ENCODE measurements around the gene CFAP77.

CFAP77 gene

GRCh38 chr9:132418726-132419363, 8.8 kb downstream of the CFAP77 start:
- no peak overlapping the region for H3K4me3 ChIP-seq (ENCODE audit: insufficient read length, low read depth)
- no peaks in the 10 kb centered on the region for H3K36me3 ChIP-seq (ENCODE audit: insufficient read depth, insufficient read length, low read length)
- H3K4me1 ChIP-seq (ENCODE audit: insufficient read depth, insufficient read length), result peaks cover 2% of the 10 kb centered on the region
- no peak for TF ChIP-seq ZNF274 (IDR thresholded peaks at IDR 0.05; ENCODE audit: low read depth, low read length)
- TF ChIP-seq YY1 (IDR thresholded peaks at IDR 0.05; ENCODE audit: insufficient read depth, insufficient read length), result no peak
- no peak for TF ChIP-seq SUZ12 (IDR thresholded peaks at IDR 0.05; ENCODE audit: extremely low read depth, insufficient read depth, insufficient read length)
- peaks cover 7% of the 10 kb centered on the region for H3K27me3 ChIP-seq (ENCODE audit: insufficient read depth, insufficient read length)
- H3K9me3 ChIP-seq (ENCODE audit: insufficient read depth, low read length), result no peaks in the 10 kb centered on the region
- DNase-seq (ENCODE audit: low read depth, low spot score), result no peak
- no peak overlapping the region for H3K9ac ChIP-seq (ENCODE audit: insufficient read length, low read depth)

- no peak overlapping the region for H3K4me3 ChIP-seq (ENCODE audit: insufficient read length, low read depth)
- H3K27me3 ChIP-seq (ENCODE audit: insufficient read depth, insufficient read length), result peaks cover 4% of the 10 kb centered on the region
- no peak overlapping the region for H3K9ac ChIP-seq (ENCODE audit: insufficient read length, low read depth)
- DNase-seq (ENCODE audit: low read depth, low spot score), result no peak
- peaks cover 3% of the 10 kb centered on the region for H3K4me1 ChIP-seq (ENCODE audit: insufficient read depth, insufficient read length)
- TF ChIP-seq YY1 (IDR thresholded peaks at IDR 0.05; ENCODE audit: insufficient read depth, insufficient read length), result no peak
- TF ChIP-seq ZNF274 (IDR thresholded peaks at IDR 0.05; ENCODE audit: low read depth, low read length), result no peak
- TF ChIP-seq SUZ12 (IDR thresholded peaks at IDR 0.05; ENCODE audit: extremely low read depth, insufficient read depth, insufficient read length), result no peak
- H3K9me3 ChIP-seq (ENCODE audit: insufficient read depth, low read length), result no peaks in the 10 kb centered on the region
- H3K36me3 ChIP-seq (ENCODE audit: insufficient read depth, insufficient read length, low read length), result no peaks in the 10 kb centered on the region
Measured at GRCh38 chr9:132422574-132422973, 12.6 kb downstream of the CFAP77 start.

GRCh38 chr9:132423503-132423902, 13.5 kb downstream of the CFAP77 start:
- Histone ChIP-seq H3K27me3 (ENCODE audit: insufficient read depth, insufficient read length) (no peaks in the 10 kb centered on the region), H3K9ac (ENCODE audit: insufficient read length, low read depth) (no peak overlapping the region)

GRCh38 chr9:132424857-132425674, 15.1 kb downstream of the CFAP77 start:
- no peaks in the 10 kb centered on the region for H3K9me3 ChIP-seq (ENCODE audit: insufficient read depth, low read length)
- no peak for TF ChIP-seq ZNF274 (IDR thresholded peaks at IDR 0.05; ENCODE audit: low read depth, low read length)
- no peak for TF ChIP-seq YY1 (IDR thresholded peaks at IDR 0.05; ENCODE audit: insufficient read depth, insufficient read length)
- TF ChIP-seq SUZ12 (IDR thresholded peaks at IDR 0.05; ENCODE audit: extremely low read depth, insufficient read depth, insufficient read length), result no peak
- DNase-seq (ENCODE audit: low read depth, low spot score), result no peak
- no peaks in the 10 kb centered on the region for H3K36me3 ChIP-seq (ENCODE audit: insufficient read depth, insufficient read length, low read length)
- peak overlapping the region; percentile 12 for H3K9ac ChIP-seq (ENCODE audit: insufficient read length, low read depth)
- peaks cover 3% of the 10 kb centered on the region for H3K4me1 ChIP-seq (ENCODE audit: insufficient read depth, insufficient read length)
- H3K27me3 ChIP-seq (ENCODE audit: insufficient read depth, insufficient read length), result no peaks in the 10 kb centered on the region
- H3K4me3 ChIP-seq (ENCODE audit: insufficient read length, low read depth), result no peak overlapping the region

More at GRCh38 chr9:132423503-132423902, 13.5 kb downstream of the CFAP77 start:
- DNase-seq (ENCODE audit: low read depth, low spot score), result no peak
- Histone ChIP-seq H3K4me3 (ENCODE audit: insufficient read length, low read depth) (no peak overlapping the region), H3K4me1 (ENCODE audit: insufficient read depth, insufficient read length) (peaks cover 3% of the 10 kb centered on the region), H3K9me3 (ENCODE audit: insufficient read depth, low read length) (no peaks in the 10 kb centered on the region), H3K36me3 (ENCODE audit: insufficient read depth, insufficient read length, low read length) (no peaks in the 10 kb centered on the region)
- TF ChIP-seq YY1 (IDR thresholded peaks at IDR 0.05; ENCODE audit: insufficient read depth, insufficient read length) (no peak), ZNF274 (IDR thresholded peaks at IDR 0.05; ENCODE audit: low read depth, low read length) (no peak), SUZ12 (IDR thresholded peaks at IDR 0.05; ENCODE audit: extremely low read depth, insufficient read depth, insufficient read length) (no peak)

GRCh38 chr9:132425675-132426062, 15.7 kb downstream of the CFAP77 start:
- H3K27me3 ChIP-seq (ENCODE audit: insufficient read depth, insufficient read length), result no peaks in the 10 kb centered on the region

GRCh38 chr9:132426639-132427414, 16.8 kb downstream of the CFAP77 start:
- Histone ChIP-seq H3K4me3 (ENCODE audit: insufficient read length, low read depth) (no peak overlapping the region), H3K36me3 (ENCODE audit: insufficient read depth, insufficient read length, low read length) (no peaks in the 10 kb centered on the region), H3K9me3 (ENCODE audit: insufficient read depth, low read length) (no peaks in the 10 kb centered on the region), H3K27me3 (ENCODE audit: insufficient read depth, insufficient read length) (no peaks in the 10 kb centered on the region), H3K4me1 (ENCODE audit: insufficient read depth, insufficient read length) (peaks cover 3% of the 10 kb centered on the region), H3K9ac (ENCODE audit: insufficient read length, low read depth) (no peak overlapping the region)
- no peak for TF ChIP-seq YY1 (IDR thresholded peaks at IDR 0.05; ENCODE audit: insufficient read depth, insufficient read length)
- no peak for TF ChIP-seq SUZ12 (IDR thresholded peaks at IDR 0.05; ENCODE audit: extremely low read depth, insufficient read depth, insufficient read length)
- TF ChIP-seq ZNF274 (IDR thresholded peaks at IDR 0.05; ENCODE audit: low read depth, low read length), result no peak
- no peak for DNase-seq (ENCODE audit: low read depth, low spot score)

More at GRCh38 chr9:132425675-132426062, 15.7 kb downstream of the CFAP77 start:
- Histone ChIP-seq H3K4me3 (ENCODE audit: insufficient read length, low read depth) (no peak overlapping the region), H3K4me1 (ENCODE audit: insufficient read depth, insufficient read length) (peaks cover 3% of the 10 kb centered on the region), H3K36me3 (ENCODE audit: insufficient read depth, insufficient read length, low read length) (no peaks in the 10 kb centered on the region), H3K9me3 (ENCODE audit: insufficient read depth, low read length) (no peaks in the 10 kb centered on the region), H3K9ac (ENCODE audit: insufficient read length, low read depth) (no peak overlapping the region)
- no peak for TF ChIP-seq ZNF274 (IDR thresholded peaks at IDR 0.05; ENCODE audit: low read depth, low read length)
- no peak for DNase-seq (ENCODE audit: low read depth, low spot score)

- TF ChIP-seq SUZ12 (IDR thresholded peaks at IDR 0.05; ENCODE audit: extremely low read depth, insufficient read depth, insufficient read length), result no peak
- TF ChIP-seq ZNF274 (IDR thresholded peaks at IDR 0.05; ENCODE audit: low read depth, low read length), result no peak
- TF ChIP-seq YY1 (IDR thresholded peaks at IDR 0.05; ENCODE audit: insufficient read depth, insufficient read length), result no peak
- Histone ChIP-seq H3K4me1 (ENCODE audit: insufficient read depth, insufficient read length) (peaks cover 3% of the 10 kb centered on the region), H3K9me3 (ENCODE audit: insufficient read depth, low read length) (no peaks in the 10 kb centered on the region), H3K27me3 (ENCODE audit: insufficient read depth, insufficient read length) (no peaks in the 10 kb centered on the region), H3K4me3 (ENCODE audit: insufficient read length, low read depth) (no peak overlapping the region), H3K9ac (ENCODE audit: insufficient read length, low read depth) (no peak overlapping the region), H3K36me3 (ENCODE audit: insufficient read depth, insufficient read length, low read length) (no peaks in the 10 kb centered on the region)
- no peak for DNase-seq (ENCODE audit: low read depth, low spot score)
Measured at GRCh38 chr9:132430998-132431397, 21.0 kb downstream of the CFAP77 start.

Measured in NT2/D1 (cell line).